DOHH2 (cell line): Measurements from ENCODE around the gene NIPAL3.

Experiments
- H3F3A ChIP-seq: fragments of 200-600 bp; sonication (generic), shearing (Covaris generic); 2 replicates; pipeline ENCODE4 v1.6.0; 2016; ENCODE audit warnings: antibody characterized with exemption, mild to moderate bottlenecking; ENCODE audit not compliant: control insufficient read depth, insufficient read depth
- H3K27ac ChIP-seq: fragments of 200-600 bp; sonication (generic); 2 replicates; pipeline ENCODE4 v1.5.1; 2014; ENCODE audit warnings: low read depth, mild to moderate bottlenecking, low read length, moderate library complexity
- H3K27me3 ChIP-seq: fragments of 200-600 bp; sonication (generic); 2 replicates; pipeline ENCODE4 v1.6.1; 2014; ENCODE audit warnings: mild to moderate bottlenecking, low read length, mixed read lengths; ENCODE audit not compliant: control insufficient read depth
- H3K36me3 ChIP-seq: fragments of 200-600 bp; sonication (generic); 2 replicates; pipeline ENCODE4 v1.6.1; 2014; ENCODE audit warnings: mild to moderate bottlenecking, low read length, moderate library complexity, mixed read lengths; ENCODE audit not compliant: control insufficient read depth
- H3K4me1 ChIP-seq: fragments of 200-600 bp; sonication (generic); 2 replicates; pipeline ENCODE4 v1.6.1; 2014; ENCODE audit warnings: mild to moderate bottlenecking, low read length, mixed read lengths; ENCODE audit not compliant: control insufficient read depth
- H3K4me2 ChIP-seq: fragments of 200-600 bp; sonication (generic); 2 replicates; pipeline ENCODE4 v1.6.0; 2014; ENCODE audit warnings: mild to moderate bottlenecking, low read length, moderate library complexity
- H3K4me3 ChIP-seq: fragments of 200-600 bp; sonication (generic); 2 replicates; pipeline ENCODE4 v1.5.1; 2014; ENCODE audit warnings: mild to moderate bottlenecking, low read length, mixed read lengths
- H3K79me2 ChIP-seq: fragments of 200-600 bp; sonication (generic); 2 replicates; pipeline ENCODE4 v1.6.1; 2014; ENCODE audit warnings: mild to moderate bottlenecking, low read length, mixed read lengths; ENCODE audit not compliant: control insufficient read depth
- H3K9me2 ChIP-seq: fragments of 200-600 bp; sonication (generic); replicated peaks from 2 replicates; pipeline ENCODE4 v1.6.1; 2014; ENCODE audit warnings: mild to moderate bottlenecking, low read length, mixed read lengths; ENCODE audit not compliant: control insufficient read depth
- H3K9me3 ChIP-seq: fragments of 200-600 bp; sonication (generic); 2 replicates; pipeline ENCODE4 v1.6.1; 2014; ENCODE audit warnings: antibody characterized with exemption, low read length, mixed read lengths; ENCODE audit not compliant: control insufficient read depth, insufficient read depth
- H4K20me1 ChIP-seq: fragments of 200-600 bp; sonication (generic); 2 replicates; pipeline ENCODE4 v1.6.0; 2014; ENCODE audit warnings: low read depth, mild to moderate bottlenecking, antibody characterized with exemption, low read length, moderate library complexity; ENCODE audit not compliant: control insufficient read depth, insufficient read depth
- EZH2phosphoT487 ChIP-seq: fragments of 200-600 bp; sonication (generic); IDR thresholded peaks from 2 replicates; pipeline ENCODE4 v1.6.1; 2017; ENCODE audit warnings: borderline replicate concordance, mild to moderate bottlenecking, antibody characterized with exemption, low read length, moderate library complexity, mixed read lengths
- TF ChIP-seq, protein P1 (sequence below): fragments of 200-600 bp; sonication (generic); IDR thresholded peaks from one replicate; pipeline ENCODE4 v1.5.1; 2014; ENCODE audit warnings: antibody characterized with exemption, mild to moderate bottlenecking, low read depth, low read length; ENCODE audit not compliant: poor library complexity, severe bottlenecking

Gene NIPAL3

DNA sequence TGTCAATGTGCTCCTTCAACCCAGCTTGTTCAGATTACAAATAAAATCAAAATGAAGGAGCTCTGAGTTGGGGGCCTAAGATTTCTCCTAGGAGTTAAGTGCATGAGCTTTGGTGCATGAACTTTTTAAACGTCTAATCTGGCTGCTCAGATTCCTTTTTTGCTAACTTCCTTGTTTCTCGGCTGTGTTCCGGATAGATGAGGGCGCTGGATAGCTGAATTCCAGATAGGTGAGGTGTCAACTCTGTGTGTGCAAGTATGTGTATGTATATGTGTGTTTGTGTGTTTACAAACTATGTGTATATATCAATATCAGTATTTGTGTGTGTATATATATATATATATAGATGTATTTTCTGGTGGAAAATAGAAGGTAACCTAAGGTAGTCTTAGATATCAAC is 49.5 kb downstream of the NIPAL3 start:
- TF ChIP-seq EZH2phosphoT487, result no peak
- TF ChIP-seq, protein P1, sequence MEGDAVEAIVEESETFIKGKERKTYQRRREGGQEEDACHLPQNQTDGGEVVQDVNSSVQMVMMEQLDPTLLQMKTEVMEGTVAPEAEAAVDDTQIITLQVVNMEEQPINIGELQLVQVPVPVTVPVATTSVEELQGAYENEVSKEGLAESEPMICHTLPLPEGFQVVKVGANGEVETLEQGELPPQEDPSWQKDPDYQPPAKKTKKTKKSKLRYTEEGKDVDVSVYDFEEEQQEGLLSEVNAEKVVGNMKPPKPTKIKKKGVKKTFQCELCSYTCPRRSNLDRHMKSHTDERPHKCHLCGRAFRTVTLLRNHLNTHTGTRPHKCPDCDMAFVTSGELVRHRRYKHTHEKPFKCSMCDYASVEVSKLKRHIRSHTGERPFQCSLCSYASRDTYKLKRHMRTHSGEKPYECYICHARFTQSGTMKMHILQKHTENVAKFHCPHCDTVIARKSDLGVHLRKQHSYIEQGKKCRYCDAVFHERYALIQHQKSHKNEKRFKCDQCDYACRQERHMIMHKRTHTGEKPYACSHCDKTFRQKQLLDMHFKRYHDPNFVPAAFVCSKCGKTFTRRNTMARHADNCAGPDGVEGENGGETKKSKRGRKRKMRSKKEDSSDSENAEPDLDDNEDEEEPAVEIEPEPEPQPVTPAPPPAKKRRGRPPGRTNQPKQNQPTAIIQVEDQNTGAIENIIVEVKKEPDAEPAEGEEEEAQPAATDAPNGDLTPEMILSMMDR, result no peak
- Histone ChIP-seq H3K9me2 (no peaks in the 10 kb centered on the region), H3K9me3 (no peaks in the 10 kb centered on the region), H3K36me3 (peaks cover 8% of the 10 kb centered on the region), H3F3A (no peaks in the 10 kb centered on the region), H3K27me3 (no peaks in the 10 kb centered on the region), H3K4me1 (no peaks in the 10 kb centered on the region), H3K27ac (no peak overlapping the region), H3K79me2 (no peaks in the 10 kb centered on the region), H4K20me1 (no peaks in the 10 kb centered on the region), H3K4me2 (no peak overlapping the region), H3K4me3 (no peak overlapping the region)

DNA sequence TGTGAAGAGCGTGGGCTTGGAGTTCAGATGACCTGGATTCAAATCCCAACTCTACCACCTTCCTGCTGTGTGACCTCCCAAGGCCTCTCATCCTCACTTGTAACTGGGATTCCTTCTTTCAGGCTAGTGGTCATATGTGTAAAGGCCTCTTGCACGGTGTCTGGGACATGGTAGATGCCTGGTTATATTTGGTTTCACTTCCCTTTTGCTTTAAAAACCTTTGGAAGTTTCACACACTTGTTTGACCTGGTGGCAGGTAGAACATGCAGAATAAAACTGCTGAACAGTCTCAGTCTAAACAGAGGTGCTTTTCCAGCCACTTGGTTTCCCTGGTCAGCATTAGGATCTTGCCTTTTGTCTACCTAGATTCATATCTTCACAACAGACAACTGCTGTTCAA is 50.0 kb downstream of the NIPAL3 start:
- Histone ChIP-seq H4K20me1 (no peaks in the 10 kb centered on the region), H3K9me3 (no peaks in the 10 kb centered on the region), H3K4me2 (no peak overlapping the region), H3K4me3 (no peak overlapping the region), H3K4me1 (no peaks in the 10 kb centered on the region), H3F3A (no peaks in the 10 kb centered on the region), H3K79me2 (no peaks in the 10 kb centered on the region), H3K27me3 (no peaks in the 10 kb centered on the region), H3K9me2 (no peaks in the 10 kb centered on the region), H3K27ac (no peak overlapping the region), H3K36me3 (peaks cover 7% of the 10 kb centered on the region)
- TF ChIP-seq EZH2phosphoT487, result no peak
- TF ChIP-seq, protein P1, result no peak

DNA sequence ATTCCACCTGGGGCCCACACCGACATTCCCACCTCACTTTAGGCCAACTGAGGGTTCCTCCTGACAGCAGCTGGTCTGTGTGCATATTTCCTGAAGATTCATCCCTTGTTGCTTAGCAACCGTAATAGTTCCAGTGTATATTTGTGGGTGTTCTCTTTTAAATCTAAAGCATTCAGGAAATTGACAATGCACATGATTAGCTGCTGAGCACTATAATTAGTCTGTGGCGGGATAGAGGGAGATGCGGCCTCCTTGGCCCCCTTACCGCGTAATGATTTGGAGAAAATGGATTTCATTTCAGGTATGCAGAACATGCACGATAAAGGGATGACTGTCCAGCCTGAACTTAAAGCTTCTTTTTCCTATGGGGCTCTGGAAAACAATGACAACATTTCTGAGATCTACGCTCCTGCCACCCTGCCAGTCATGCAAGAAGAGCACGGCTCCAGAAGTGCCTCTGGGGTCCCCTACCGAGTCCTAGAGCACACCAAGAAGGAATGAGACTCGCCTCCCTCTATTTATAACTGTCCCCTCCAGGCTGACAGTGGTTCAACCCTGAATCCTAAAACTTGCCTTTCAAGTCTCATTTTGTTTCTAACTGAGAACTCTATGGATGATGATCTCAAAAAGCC is 53.2 kb downstream of the NIPAL3 start:
- Histone ChIP-seq H3K27ac (no peak overlapping the region), H3K79me2 (no peaks in the 10 kb centered on the region), H3K27me3 (no peaks in the 10 kb centered on the region), H3K4me3 (no peak overlapping the region), H3K36me3 (peaks cover 4% of the 10 kb centered on the region), H3K4me2 (no peak overlapping the region), H3K4me1 (no peaks in the 10 kb centered on the region), H3F3A (no peaks in the 10 kb centered on the region), H3K9me3 (no peaks in the 10 kb centered on the region), H4K20me1 (no peaks in the 10 kb centered on the region), H3K9me2 (no peaks in the 10 kb centered on the region)
- TF ChIP-seq, protein P1, result no peak
- TF ChIP-seq EZH2phosphoT487, result no peak
